Sigmoid colon (tissue), 4 donors: ENCODE results near the gene TMEM181.

Source experiments
- EP300 ChIP-seq, 4 donors: sonication (generic); formaldehyde crosslinking; IDR thresholded peaks; one replicate each; pipeline ENCODE4 v1.6.1; 2017; ENCODE audit warnings: antibody characterized with exemption in 4 of 4
- POLR2A ChIP-seq, 2 donors: fragments of 450-650 bp; IDR thresholded peaks; one replicate each; pipeline ENCODE4 v1.6.1; 2016; ENCODE audit warnings: antibody characterized with exemption in 2 of 2, mild to moderate bottlenecking in 2 of 2, moderate library complexity in 2 of 2
- TF ChIP-seq, protein P1 (sequence below), 4 experiments: fragments of 450-650 bp in 3 of 4; fragments of 200-600 bp in 1 of 4; IDR thresholded peaks; one replicate each; pipeline ENCODE4 v1.5.1; 2016 to 2019; ENCODE audit warnings: antibody characterized with exemption in 4 of 4, mild to moderate bottlenecking in 3 of 4, moderate library complexity in 2 of 4

DNA sequence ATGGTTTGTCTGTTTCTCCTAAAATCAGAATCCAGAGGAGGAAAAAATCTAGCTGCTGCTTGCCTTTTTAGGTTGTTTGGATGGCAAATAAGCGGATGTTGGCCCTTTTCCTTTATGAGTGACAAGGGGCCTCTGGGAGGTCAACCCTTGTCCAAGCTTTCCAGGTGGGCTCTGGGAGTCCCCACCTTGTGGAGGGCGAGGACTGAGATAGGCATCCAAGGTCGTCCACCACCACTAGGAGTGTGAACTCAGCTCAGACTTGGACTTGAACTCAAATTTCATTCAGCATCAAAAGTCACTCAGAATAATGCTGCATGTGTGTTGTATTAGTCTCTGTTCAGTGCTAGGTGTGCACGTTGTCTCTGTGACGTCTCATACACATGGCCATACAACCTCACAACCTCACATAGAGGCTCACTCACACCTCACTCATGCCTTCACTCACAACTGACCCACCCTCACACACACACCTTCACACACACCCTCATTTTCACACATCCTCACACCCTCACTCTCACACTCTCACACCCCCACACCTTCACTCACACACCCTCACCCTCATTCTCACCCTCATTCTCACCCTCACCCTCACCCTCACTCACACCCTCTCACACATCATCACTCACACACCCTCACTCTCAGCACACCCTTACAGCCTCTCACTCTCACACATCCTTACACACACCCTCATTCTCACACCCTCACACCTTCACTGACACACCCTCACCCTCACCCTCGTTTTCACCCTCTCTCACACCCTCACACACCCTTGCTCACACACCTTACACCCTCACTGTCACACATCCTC is 66.7 kb downstream of the TMEM181 start:
- TF ChIP-seq, protein P1, sequence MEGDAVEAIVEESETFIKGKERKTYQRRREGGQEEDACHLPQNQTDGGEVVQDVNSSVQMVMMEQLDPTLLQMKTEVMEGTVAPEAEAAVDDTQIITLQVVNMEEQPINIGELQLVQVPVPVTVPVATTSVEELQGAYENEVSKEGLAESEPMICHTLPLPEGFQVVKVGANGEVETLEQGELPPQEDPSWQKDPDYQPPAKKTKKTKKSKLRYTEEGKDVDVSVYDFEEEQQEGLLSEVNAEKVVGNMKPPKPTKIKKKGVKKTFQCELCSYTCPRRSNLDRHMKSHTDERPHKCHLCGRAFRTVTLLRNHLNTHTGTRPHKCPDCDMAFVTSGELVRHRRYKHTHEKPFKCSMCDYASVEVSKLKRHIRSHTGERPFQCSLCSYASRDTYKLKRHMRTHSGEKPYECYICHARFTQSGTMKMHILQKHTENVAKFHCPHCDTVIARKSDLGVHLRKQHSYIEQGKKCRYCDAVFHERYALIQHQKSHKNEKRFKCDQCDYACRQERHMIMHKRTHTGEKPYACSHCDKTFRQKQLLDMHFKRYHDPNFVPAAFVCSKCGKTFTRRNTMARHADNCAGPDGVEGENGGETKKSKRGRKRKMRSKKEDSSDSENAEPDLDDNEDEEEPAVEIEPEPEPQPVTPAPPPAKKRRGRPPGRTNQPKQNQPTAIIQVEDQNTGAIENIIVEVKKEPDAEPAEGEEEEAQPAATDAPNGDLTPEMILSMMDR (IDR thresholded peaks at IDR 0.05): no peak
- TF ChIP-seq EP300 (IDR thresholded peaks at IDR 0.05) (no peak), POLR2A (IDR thresholded peaks at IDR 0.05) (no peak)
